Caco-2 (cell line): ENCODE measurements around the gene DHRSX. TPM values are rescaled to one million over a fixed set of nuclear protein-coding genes. Genes with fewer than 3 reads are reported as not detected.

ENCODE experiments used
- BruUV-seq: library from RNA; stranded (reverse); fragments of 400-500 nt; replicated peaks from 2 replicates; lab custom pipeline; 2021; lab: Mats Ljungman, UMichigan
- CTCF ChIA-PET: fragments of 300-600 bp; sonication (Branson Sonifier 250); formaldehyde crosslinking; loops from one replicate; lab custom pipeline; 2022; ENCODE audit warnings: antibody characterized with exemption; lab: Charles Lee
- POLR2A ChIA-PET: fragments of 300-600 bp; sonication (Branson Sonifier 250); formaldehyde crosslinking; loops from one replicate; lab custom pipeline; 2022; ENCODE audit warnings: antibody characterized with exemption; lab: Charles Lee
- DNase-seq, 2 experiments: peaks; one replicate each; pipeline versions ENCODE4 v3.0.0 to v3.0.0-alpha.2; 2020 to 2022
- H3K27me3 ChIP-seq: replicated peaks from 2 replicates; pipeline ENCODE4 v1.6.0; 2011; ENCODE audit warnings: low read length; ENCODE audit not compliant: control insufficient read depth, insufficient read depth
- H3K36me3 ChIP-seq: 2 replicates; pipeline ENCODE4 v1.5.1; 2011; ENCODE audit warnings: low read length; ENCODE audit not compliant: control insufficient read depth, insufficient read depth
- H3K4me1 ChIP-seq: fragments of 250-450 bp; sonication (Bioruptor Pico); 2 replicates; pipeline ENCODE4 v1.5.1; 2020; ENCODE audit warnings: mild to moderate bottlenecking
- H3K4me3 ChIP-seq: 2 replicates; pipeline ENCODE4 v1.5.1; 2011; ENCODE audit warnings: low read depth, mild to moderate bottlenecking, control low read depth, low read length
- H3K9me3 ChIP-seq: fragments of 250-450 bp; sonication (Bioruptor Pico); 2 replicates; pipeline ENCODE4 v1.5.1; 2020; ENCODE audit warnings: mild to moderate bottlenecking, moderate library complexity
- H3K27ac Mint-ChIP-seq: one replicate; pipeline ENCODE4 v1.8.0; 2022; ENCODE audit warnings: mixed read lengths; ENCODE audit not compliant: unreplicated experiment
- H3K27me3 Mint-ChIP-seq: one replicate; pipeline ENCODE4 v1.8.0; 2022; ENCODE audit warnings: mixed read lengths; ENCODE audit not compliant: insufficient read depth, unreplicated experiment
- H3K36me3 Mint-ChIP-seq: one replicate; pipeline ENCODE4 v1.8.0; 2022; ENCODE audit warnings: mild to moderate bottlenecking, mixed read lengths; ENCODE audit not compliant: insufficient read depth, unreplicated experiment
- H3K4me1 Mint-ChIP-seq: one replicate; pipeline ENCODE4 v1.8.0; 2022; ENCODE audit warnings: low read depth, mixed read lengths; ENCODE audit not compliant: unreplicated experiment
- H3K4me3 Mint-ChIP-seq: one replicate; pipeline ENCODE4 v1.8.0; 2022; ENCODE audit warnings: mild to moderate bottlenecking, moderate library complexity, mixed read lengths; ENCODE audit not compliant: unreplicated experiment
- H3K9me3 Mint-ChIP-seq: one replicate; pipeline ENCODE4 v1.8.0; 2022; ENCODE audit warnings: mixed read lengths; ENCODE audit not compliant: unreplicated experiment
- intact Hi-C: fragments of 100-400 bp; cut with micrococcal nuclease; formaldehyde crosslinking; loops from one replicate; pipeline ENCODE4 v1.10.0; 2022; ENCODE audit not compliant: unreplicated experiment
- total RNA-seq: library from RNA; stranded (reverse); gene quantifications from 2 replicates; pipeline ENCODE4 v1.2.3, GENCODE V29; 2022
- TF ChIP-seq, protein P1 (sequence below), 2 experiments: fragments of 200-600 bp in 1 of 2; IDR thresholded peaks; 1 replicate in 1 of 2; 2 replicates in 1 of 2; pipeline versions ENCODE4 v1.5.1 to v1.8.0; 2011 to 2022; ENCODE audit warnings: antibody characterized with exemption in 1 of 2, control low read depth in 1 of 2, inconsistent platforms in 1 of 2, low read depth in 1 of 2, low read length in 1 of 2, mild to moderate bottlenecking in 1 of 2, moderate library complexity in 1 of 2; ENCODE audit not compliant: insufficient read depth in 1 of 2, severe bottlenecking in 1 of 2, unreplicated experiment in 1 of 2

The DHRSX gene
- total RNA-seq, 1 experiment from 2014 or later, result 64.1 TPM

DNA sequence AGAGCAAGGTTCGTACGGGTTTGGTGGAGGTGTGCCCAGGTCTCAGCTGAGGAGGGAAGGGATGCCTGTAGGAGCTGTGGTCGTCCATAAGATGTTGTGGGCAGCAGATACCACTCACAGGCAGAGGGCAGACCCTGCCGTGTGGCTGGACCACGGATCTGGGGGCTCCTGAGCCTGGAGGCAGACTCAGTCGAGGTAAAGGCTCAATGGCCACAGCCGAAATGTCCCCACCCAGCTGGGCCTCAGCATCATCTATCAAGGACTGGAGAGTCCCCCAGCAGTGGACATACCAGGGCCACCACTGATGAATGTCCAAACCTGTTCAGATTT is 98.5 kb downstream of the DHRSX start:
- no peak overlapping the region for H3K4me3 Mint-ChIP-seq
- Histone ChIP-seq H3K9me3 (peaks cover 9% of the 10 kb centered on the region; the same call in 1 of the 2 replicates), H3K27me3 (no peaks in the 10 kb centered on the region), H3K4me3 (no peak overlapping the region), H3K4me1 (peaks cover 5% of the 10 kb centered on the region), H3K36me3 (peaks cover 3% of the 10 kb centered on the region; the same call in 1 of the 2 replicates)
- peaks cover 47% of the 10 kb centered on the region for H3K36me3 Mint-ChIP-seq
- DNase-seq, result no peak
- H3K27me3 Mint-ChIP-seq, result no peaks in the 10 kb centered on the region
- ChIA-PET CTCF (no interaction called here), POLR2A (no interaction called here)
- H3K9me3 Mint-ChIP-seq, result no peaks in the 10 kb centered on the region
- H3K4me1 Mint-ChIP-seq, result peaks cover 7% of the 10 kb centered on the region
- intact Hi-C loops, result no loop called here
- BruUV-seq, result no TSS peak
- H3K27ac Mint-ChIP-seq, result peak overlapping the region; percentile 23
- TF ChIP-seq, protein P1, sequence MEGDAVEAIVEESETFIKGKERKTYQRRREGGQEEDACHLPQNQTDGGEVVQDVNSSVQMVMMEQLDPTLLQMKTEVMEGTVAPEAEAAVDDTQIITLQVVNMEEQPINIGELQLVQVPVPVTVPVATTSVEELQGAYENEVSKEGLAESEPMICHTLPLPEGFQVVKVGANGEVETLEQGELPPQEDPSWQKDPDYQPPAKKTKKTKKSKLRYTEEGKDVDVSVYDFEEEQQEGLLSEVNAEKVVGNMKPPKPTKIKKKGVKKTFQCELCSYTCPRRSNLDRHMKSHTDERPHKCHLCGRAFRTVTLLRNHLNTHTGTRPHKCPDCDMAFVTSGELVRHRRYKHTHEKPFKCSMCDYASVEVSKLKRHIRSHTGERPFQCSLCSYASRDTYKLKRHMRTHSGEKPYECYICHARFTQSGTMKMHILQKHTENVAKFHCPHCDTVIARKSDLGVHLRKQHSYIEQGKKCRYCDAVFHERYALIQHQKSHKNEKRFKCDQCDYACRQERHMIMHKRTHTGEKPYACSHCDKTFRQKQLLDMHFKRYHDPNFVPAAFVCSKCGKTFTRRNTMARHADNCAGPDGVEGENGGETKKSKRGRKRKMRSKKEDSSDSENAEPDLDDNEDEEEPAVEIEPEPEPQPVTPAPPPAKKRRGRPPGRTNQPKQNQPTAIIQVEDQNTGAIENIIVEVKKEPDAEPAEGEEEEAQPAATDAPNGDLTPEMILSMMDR (IDR thresholded peaks at IDR 0.05; ENCODE audit: insufficient read depth in 1 of 2, low read depth in 1 of 2, low read length in 1 of 2, severe bottlenecking in 1 of 2, unreplicated experiment in 1 of 2), result no peak

DNA sequence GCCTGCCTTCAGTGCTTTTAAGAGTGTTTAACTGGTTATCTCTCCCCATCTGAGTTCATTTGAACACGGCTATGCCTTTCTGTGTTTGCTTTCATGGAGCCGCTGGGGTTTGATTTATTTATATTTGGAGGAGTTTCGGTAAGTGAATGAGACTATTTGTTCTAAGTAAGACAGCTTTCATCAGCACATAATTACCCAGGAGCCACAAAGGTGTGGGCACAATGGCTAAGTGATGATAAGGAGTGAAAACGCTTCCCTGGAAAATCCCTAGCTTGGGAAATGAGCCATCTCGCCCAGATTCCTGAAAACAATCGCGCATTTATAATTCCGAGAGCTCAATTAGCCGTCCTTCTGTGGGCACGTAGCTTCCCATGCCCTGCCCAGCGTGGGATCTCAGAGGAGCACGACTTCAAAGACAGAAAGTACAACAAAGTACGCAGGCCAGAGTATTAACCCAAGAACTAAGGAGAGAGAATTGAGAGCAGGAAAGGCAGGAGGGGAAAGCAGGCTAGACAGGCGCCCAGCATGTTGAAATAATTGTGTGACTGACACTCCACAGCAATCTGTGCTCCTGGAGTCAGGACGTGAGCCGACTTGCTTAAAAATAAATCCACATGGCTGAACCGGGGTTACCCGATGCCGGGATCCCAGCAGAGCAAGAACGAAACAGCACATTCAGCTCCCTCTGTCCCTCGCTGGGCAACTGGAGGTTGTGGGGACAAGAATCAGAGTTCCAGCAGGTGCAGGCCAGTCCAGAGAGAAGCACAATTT is 99.0 kb downstream of the DHRSX start:
- Mint-ChIP-seq H3K36me3 (peaks cover 42% of the 10 kb centered on the region), H3K27me3 (no peaks in the 10 kb centered on the region), H3K27ac (peak overlapping the region; percentile 23), H3K4me1 (peaks cover 7% of the 10 kb centered on the region), H3K9me3 (no peaks in the 10 kb centered on the region), H3K4me3 (no peak overlapping the region)
- Histone ChIP-seq H3K9me3 (peaks cover 4% of the 10 kb centered on the region; the same call in 1 of the 2 replicates), H3K4me1 (peaks cover 5% of the 10 kb centered on the region; the same call in 1 of the 2 replicates), H3K4me3 (no peak overlapping the region), H3K36me3 (no peaks in the 10 kb centered on the region), H3K27me3 (no peaks in the 10 kb centered on the region)
- ChIA-PET CTCF (no interaction called here), POLR2A (no interaction called here)
- BruUV-seq, result no TSS peak
- no peak for DNase-seq
- intact Hi-C loops, result no loop called here
- TF ChIP-seq, protein P1 (IDR thresholded peaks at IDR 0.05; ENCODE audit: insufficient read depth in 1 of 2, low read depth in 1 of 2, low read length in 1 of 2, severe bottlenecking in 1 of 2, unreplicated experiment in 1 of 2), result no peak

DNA sequence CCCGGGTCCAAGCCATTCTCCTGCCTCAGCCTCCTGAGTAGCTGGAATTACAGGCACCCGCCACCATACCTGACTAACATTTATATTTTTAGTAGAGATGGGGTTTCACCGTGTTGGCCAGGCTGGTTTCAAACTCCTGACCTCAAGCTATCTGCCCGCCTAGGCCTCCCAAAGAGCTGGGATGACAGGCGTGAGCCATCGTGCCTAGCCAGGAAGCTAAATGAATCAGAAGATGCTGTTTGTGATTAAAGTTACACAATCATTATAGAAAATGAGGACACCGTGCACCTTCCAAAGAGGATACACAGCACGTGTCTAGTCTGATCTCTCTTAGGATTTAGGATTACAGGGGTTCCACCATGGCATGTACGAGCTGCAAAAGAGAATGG is 99.6 kb downstream of the DHRSX start:
- H3K9me3 Mint-ChIP-seq, result no peaks in the 10 kb centered on the region
- no peaks in the 10 kb centered on the region for H3K36me3 ChIP-seq
- no peaks in the 10 kb centered on the region for H3K9me3 ChIP-seq
- peaks cover 7% of the 10 kb centered on the region for H3K4me1 Mint-ChIP-seq
- BruUV-seq, result no TSS peak
- ChIA-PET POLR2A (no interaction called here), CTCF (no interaction called here)
- peak overlapping the region; percentile 23 for H3K27ac Mint-ChIP-seq
- no peak overlapping the region for H3K4me3 Mint-ChIP-seq
- no peaks in the 10 kb centered on the region for H3K27me3 Mint-ChIP-seq
- peaks cover 42% of the 10 kb centered on the region for H3K36me3 Mint-ChIP-seq
- H3K4me3 ChIP-seq, result no peak overlapping the region
- no peaks in the 10 kb centered on the region for H3K27me3 ChIP-seq
- peaks cover 5% of the 10 kb centered on the region; the same call in 1 of the 2 replicates for H3K4me1 ChIP-seq
- intact Hi-C loops, result no loop called here
- DNase-seq, result no peak
- TF ChIP-seq, protein P1 (IDR thresholded peaks at IDR 0.05; ENCODE audit: insufficient read depth in 1 of 2, low read depth in 1 of 2, low read length in 1 of 2, severe bottlenecking in 1 of 2, unreplicated experiment in 1 of 2), result no peak
